8988T (cell line): Measurements from ENCODE around the gene RPS29.
"Not testable (repeated sequence)": the region's sequence is repeated elsewhere in the genome, so short reads cannot be mapped to it uniquely, and the experiment has no call there.

Experiments used
- DNase-seq: peaks from one replicate; pipeline ENCODE4 v3.0.0; 2011

RPS29 gene

GRCh38 chr14:49594347-49595091 is 8.3 kb upstream of the RPS29 start:
- no peak for DNase-seq

GRCh38 chr14:49593016-49593415 is 6.8 kb upstream of the RPS29 start:
- no peak for DNase-seq

- no peak for DNase-seq
Observed at GRCh38 chr14:49589387-49589786, 3.2 kb upstream of the RPS29 start.

- DNase-seq = no peak
Observed at GRCh38 chr14:49586673-49587460, 687 bp upstream of the RPS29 start.

GRCh38 chr14:49584981-49585640 is 1.1 kb downstream of the RPS29 start:
- DNase-seq = not testable (repeated sequence)

- no peak for DNase-seq
Observed at GRCh38 chr14:49584058-49584457, 2.1 kb downstream of the RPS29 start.

GRCh38 chr14:49583629-49584028 is 2.6 kb downstream of the RPS29 start:
- no peak for DNase-seq

- no peak for DNase-seq
Observed at GRCh38 chr14:49582113-49582977, 3.8 kb downstream of the RPS29 start.

GRCh38 chr14:49581209-49582112 is 4.7 kb downstream of the RPS29 start:
- no peak for DNase-seq

GRCh38 chr14:49579841-49580240 is 6.3 kb downstream of the RPS29 start:
- DNase-seq = no peak

- DNase-seq = no peak
Observed at GRCh38 chr14:49578141-49578540, 8.0 kb downstream of the RPS29 start.

- DNase-seq = no peak
Observed at GRCh38 chr14:49574038-49574437, 12.1 kb downstream of the RPS29 start.

- DNase-seq = no peak
Observed at GRCh38 chr14:49569281-49569680, 16.9 kb downstream of the RPS29 start.

- no peak for DNase-seq
Observed at GRCh38 chr14:49566714-49567113, 19.5 kb downstream of the RPS29 start.

GRCh38 chr14:49559979-49560768 is 26.0 kb downstream of the RPS29 start:
- no peak for DNase-seq

GRCh38 chr14:49553892-49554291 is 32.3 kb downstream of the RPS29 start:
- no peak for DNase-seq

GRCh38 chr14:49553106-49553505 is 33.1 kb downstream of the RPS29 start:
- DNase-seq = no peak

GRCh38 chr14:49551569-49551968 is 34.6 kb downstream of the RPS29 start:
- no peak for DNase-seq

- peak; percentile 26 for DNase-seq
Observed at GRCh38 chr14:49550286-49551184, 35.6 kb downstream of the RPS29 start.

- no peak for DNase-seq
Observed at GRCh38 chr14:49549881-49550280, 36.3 kb downstream of the RPS29 start.
